ACHN (cell line): ENCODE data around the gene RITA1.

Experiments
- DNase-seq: peaks from one replicate; pipeline ENCODE4 v3.0.0-alpha.2; 2015
- in situ Hi-C: cut with HindIII; loops from 2 replicates; pipeline ENCODE4 v1.10.0; 2017; ENCODE audit warnings: low sequenced_read_pairs, low pct_ligation_motif_present, low pct_unique_long_range_greater_than_20kb

RITA1 gene

DNA sequence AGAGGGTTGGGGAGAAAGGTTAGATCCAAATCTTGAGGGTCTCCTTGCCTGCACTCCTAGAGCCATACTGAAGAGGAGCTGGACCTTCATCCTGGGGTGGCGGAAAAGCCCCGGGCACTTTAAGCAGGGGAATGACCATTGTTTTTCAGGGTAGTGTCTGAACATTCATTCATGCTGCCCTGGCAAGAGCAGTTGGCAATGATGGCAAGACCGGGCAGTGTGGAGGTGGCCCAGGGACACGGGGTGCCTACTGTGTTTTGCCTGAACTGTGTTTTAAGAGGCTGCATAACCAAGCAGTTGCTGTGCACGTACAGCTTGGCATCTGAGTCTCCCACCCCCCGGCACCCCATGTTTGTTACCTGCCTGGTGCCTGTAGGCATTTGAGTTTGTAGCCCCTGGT, 50.5 kb downstream of the RITA1 start:
- in situ Hi-C loops: no loop called here
- no peak for DNase-seq

GRCh38 chr12:113236539-113237399, 51.2 kb downstream of the RITA1 start:
- no peak for DNase-seq
- in situ Hi-C loops: no loop called here

DNA sequence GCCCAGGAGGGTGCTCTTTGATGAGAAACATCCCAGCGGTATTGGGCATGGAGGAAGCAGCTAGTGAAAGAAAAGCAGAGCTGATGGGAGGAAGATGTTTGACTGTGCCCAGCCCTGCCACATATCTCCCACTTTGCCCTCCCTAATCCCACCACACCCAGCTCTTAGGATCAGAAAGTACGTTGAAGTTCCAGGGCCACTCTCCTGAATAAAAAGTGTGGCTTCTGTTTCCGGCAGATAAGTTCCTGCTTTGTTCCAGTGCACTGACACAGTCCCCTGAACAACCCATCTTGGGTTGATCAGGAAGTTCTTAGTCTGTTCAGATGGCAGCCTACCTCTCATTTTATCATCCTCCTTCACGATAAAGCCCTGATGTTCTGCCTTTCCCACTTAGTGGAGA, 52.2 kb downstream of the RITA1 start:
- DNase-seq: no peak
- in situ Hi-C loops: no loop called here

GRCh38 chr12:113238309-113238708, 52.8 kb downstream of the RITA1 start:
- no peak for DNase-seq
- in situ Hi-C loops: no loop called here

DNA sequence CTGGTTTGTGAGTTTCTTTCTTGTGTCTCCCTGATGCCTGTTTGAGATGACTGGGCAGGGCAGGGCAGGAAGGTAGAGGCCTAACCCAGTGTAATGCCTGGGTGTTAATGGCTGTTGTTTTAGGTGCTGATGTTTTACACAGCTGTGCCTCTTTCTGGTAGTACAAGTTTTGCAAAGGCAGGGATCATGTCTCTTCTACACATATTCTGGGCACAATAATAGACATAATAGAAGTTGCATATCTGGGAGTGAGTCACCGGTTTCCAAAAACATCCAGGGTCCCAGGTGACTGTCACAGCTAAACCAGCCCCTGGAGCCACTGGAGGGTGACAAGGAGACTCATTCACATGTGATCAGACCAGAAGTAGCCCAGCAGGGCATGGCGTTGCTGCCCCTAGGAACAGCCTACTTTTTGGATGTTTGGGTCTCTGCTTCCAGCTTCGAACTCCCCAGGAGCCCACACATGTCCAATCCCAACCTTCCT, 53.8 kb downstream of the RITA1 start:
- in situ Hi-C loops: no loop called here
- no peak for DNase-seq

- in situ Hi-C loops: no loop called here
- no peak for DNase-seq
Measured at GRCh38 chr12:113239811-113240331, 54.4 kb downstream of the RITA1 start.

DNA sequence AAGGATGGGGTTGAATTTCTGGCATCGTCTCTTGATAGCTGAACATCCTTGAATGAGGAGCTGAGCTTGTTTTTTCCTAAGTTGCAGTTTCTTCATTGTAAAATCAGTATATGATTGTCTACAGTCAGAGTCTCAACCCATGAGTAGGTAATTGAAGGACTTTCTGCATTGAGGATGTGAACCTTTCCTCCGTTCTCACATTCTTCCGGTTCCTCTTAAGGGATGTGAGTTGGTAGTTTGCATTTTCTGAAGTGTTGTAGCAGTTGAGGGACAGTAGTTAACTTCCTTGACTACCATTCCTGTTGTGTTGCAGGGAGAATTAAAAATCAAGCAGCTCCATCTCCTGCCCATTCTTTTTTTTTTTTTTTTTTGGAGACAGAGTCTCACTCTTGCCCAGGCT, 54.9 kb downstream of the RITA1 start:
- in situ Hi-C loops: no loop called here
- no peak for DNase-seq

GRCh38 chr12:113241191-113242025, 55.9 kb downstream of the RITA1 start:
- DNase-seq: peak; percentile 98
- in situ Hi-C loops: no loop called here
